Bone marrow (tissue), 2 donors: ENCODE data around the gene ZSCAN5A.
"Not testable (repeated sequence)": the region's sequence is repeated elsewhere in the genome, so short reads cannot be mapped to it uniquely, and the experiment has no call there.

Experiments used
- DNase-seq, 2 donors: peaks; one replicate each; lab custom pipeline; 2025; lab: John Stamatoyannopoulos, UW

The ZSCAN5A gene

DNA sequence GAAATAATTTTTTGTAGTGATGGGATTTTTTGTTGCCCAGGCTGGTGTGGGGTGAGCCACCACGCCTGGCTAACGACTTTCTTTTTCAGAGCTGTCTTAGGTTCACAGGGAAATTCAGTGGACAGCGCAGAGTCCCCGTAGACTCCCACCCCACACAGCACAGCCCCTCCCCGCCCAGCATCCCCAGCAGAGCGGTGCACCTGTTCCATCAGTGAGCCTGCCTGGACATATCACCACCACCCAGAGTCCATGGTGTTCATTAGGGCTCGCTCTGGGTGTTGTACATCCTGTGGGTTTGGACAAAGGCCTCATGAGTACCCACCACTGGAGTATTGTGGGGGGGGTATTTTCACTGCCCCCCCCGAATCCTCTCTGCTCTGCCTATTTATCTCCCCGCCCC lies 104.6 kb downstream of the ZSCAN5A start:
- DNase-seq = not testable (repeated sequence)

DNA sequence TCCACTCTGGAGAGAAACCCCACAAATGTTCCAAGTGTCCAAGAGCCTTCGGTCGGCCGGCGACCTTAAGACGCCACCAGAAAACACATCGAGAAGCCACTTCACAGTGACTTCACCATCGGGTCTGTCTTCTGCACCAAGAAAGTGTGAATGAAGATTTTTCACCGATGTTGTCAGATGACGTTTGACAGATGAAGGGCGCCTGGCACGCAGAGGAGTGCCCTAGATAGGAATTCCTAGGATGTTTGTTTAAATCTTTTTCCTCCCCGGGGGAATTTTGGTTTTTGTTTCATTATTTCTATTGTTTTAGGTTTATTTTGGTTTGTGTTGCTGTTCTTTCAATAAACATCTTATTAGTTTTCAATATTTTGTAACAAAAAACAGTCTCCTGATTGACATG lies 105.5 kb downstream of the ZSCAN5A start:
- DNase-seq = no peak

- DNase-seq = not testable (repeated sequence)
Observed at GRCh38 chr19:56207581-56207980, 107.1 kb downstream of the ZSCAN5A start.

DNA sequence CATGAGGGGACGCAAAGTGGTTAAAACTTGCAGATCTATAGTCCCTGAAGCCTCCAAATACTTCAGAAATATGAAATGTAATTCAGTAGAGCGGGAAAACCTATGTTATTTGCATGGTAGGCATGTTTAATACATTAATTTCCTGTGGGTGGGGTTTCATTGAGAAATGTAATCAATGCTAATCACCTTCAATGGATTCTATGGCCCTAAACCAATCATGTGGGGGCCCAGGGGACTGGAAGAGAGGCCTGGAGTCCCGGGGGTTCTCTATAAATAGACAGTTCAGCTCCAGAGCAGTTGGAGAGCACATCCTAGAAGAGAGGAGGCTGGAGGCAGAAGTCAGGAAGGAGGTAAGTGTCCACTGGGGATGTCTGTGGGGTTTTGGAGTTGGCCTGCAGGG lies 112.7 kb downstream of the ZSCAN5A start, which contains the start of gene ZSCAN5C:
Gene ZSCAN5C, plus strand, starts transcription at position 301 of the 400 bp plus-strand sequence. CDS start 3,641 bp downstream, outside the sequence.
- no peak for DNase-seq

- no peak for DNase-seq
Observed at GRCh38 chr19:56199687-56200086, 115.0 kb downstream of the ZSCAN5A start.

DNA sequence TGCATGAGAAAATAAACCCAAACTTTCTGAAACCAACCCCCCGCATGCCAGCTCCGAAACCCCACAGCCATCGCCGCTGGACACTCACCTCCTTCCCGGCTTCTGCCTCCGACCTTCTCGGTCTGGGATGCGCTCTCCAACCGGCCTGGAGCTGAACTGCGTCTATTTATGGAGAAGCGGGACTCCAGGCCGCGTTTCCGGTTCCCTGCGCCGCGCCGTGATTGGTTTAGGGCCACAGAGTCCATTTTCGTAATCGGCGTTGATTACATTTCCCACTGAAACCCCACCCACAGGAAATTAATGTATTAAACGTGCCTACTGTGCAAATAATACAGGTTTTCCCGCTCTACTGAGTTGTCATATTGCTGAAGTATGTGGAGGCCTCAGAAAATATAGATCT lies 117.0 kb downstream of the ZSCAN5A start, which contains the start of gene ZSCAN5B:
Gene ZSCAN5B, minus strand, starts transcription at position 138 of the 400 bp plus-strand sequence. CDS start 4,731 bp downstream, outside the sequence.
- DNase-seq = not testable (repeated sequence)

DNA sequence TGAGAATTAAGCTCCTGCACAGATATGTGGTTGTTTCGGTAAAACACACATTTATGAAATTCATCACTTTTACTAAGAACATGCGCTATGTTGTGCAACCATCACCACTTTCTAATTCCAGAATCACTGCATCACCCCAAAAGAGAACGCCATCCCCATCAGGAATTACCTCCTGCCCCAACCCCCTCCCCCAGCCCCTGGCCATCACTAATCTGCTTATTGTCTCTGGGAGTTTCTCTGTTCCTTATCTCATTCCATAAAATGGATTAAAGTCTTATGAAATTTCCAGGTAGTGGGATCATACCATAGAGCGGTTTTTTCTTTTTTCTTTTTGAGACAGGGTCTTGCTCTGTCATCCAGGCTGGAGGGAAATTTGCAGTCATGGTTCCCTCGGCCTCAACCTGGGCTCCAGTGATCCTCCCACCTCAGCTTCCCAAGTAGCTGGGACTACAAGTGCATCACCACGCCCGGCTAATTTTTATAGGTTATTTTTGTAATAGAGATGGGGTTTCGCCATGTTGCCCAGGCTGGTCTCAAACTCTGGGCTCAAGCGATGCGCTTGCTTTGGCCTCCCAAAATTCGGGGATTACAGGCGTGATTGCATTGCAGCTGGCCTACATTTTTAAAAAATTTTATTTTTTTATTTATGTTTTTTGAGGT lies 120.5 kb downstream of the ZSCAN5A start:
- no peak for DNase-seq

- DNase-seq = no peak
Observed at GRCh38 chr19:56191711-56192110, 122.9 kb downstream of the ZSCAN5A start.

DNA sequence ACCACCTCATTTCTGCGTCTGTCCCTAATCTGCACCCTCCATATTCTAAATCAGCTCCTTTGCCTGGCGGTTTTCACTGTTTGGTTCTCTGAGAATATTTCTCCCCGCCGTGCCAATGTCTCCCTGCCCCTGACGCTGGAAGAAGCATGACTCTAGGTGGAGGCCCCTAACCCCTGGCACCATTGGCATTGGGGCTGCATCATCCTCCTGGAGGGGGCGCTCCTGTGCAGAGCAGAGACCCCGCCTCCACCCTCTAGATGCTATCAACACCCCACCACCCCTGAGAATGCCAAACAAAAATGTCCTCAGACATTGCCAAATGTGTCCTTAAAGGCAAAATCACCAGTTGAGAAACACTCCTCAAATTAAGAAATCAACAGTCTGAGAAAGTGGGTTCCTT lies 123.5 kb downstream of the ZSCAN5A start:
- DNase-seq = no peak

- no peak for DNase-seq
Observed at GRCh38 chr19:56189785-56190184, 124.9 kb downstream of the ZSCAN5A start.

- no peak for DNase-seq
Observed at GRCh38 chr19:56177564-56178243, 136.9 kb downstream of the ZSCAN5A start.

DNA sequence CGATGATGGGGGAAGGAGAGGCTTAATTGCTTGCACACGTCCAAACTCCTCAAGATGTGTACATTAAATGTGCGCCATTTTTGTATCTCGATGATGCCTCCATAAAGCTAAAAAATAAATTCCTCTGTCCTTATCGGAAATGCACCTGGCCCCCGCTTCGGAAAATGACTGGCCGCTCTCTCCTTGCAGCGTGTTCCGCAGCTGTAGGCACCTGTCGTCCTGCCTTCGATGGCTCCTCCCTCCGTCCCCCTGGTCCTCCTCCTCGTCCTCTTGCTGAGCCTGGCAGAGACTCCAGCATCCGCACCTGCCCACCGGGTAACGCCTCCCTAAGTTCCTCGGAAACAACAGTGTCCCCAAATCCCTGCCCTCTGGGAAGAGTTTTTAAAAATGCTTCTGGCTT lies 137.8 kb downstream of the ZSCAN5A start:
- DNase-seq = no peak

DNA sequence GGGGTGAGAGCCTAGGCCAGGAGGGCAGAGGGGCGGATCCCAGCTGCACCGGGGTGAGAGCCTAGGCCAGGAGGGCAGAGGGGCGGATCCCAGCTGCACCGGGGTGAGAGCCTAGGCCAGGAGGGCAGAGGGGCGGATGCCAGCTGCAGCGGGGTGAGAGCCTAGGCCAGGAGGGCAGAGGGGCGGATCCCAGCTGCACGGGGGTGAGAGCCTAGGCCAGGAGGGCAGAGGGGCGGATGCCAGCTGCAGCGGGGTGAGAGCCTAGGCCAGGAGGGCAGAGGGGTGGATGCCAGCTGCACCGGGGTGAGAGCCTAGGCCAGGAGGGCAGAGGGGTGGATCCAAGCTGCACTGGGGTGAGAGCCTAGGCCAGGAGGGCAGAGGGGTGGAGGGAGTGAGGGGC lies 138.3 kb downstream of the ZSCAN5A start:
- DNase-seq = not testable (repeated sequence)

DNA sequence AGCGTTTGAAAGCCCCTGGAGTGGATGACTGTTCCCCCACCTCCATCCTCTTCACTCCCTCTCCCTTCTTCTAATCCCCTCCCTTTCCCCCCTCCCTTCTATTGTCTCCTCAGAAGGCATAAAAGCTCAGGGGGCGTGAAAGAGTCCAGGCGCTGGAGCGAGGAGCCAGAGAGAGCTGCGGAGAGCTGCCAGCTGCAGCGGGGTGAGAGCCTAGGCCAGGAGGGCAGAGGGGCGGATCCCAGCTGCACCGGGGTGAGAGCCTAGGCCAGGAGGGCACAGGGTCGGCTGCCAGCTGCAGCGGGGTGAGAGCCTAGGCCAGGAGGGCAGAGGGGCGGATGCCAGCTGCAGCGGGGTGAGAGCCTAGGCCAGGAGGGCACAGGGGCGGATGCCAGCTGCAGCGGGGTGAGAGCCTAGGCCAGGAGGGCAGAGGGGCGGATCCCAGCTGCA lies 138.8 kb downstream of the ZSCAN5A start, which contains the start of gene GALP:
Gene GALP, plus strand, starts transcription at position 148 of the 447 bp plus-strand sequence. CDS start 1,101 bp downstream, outside the sequence.
- not testable (repeated sequence) for DNase-seq

DNA sequence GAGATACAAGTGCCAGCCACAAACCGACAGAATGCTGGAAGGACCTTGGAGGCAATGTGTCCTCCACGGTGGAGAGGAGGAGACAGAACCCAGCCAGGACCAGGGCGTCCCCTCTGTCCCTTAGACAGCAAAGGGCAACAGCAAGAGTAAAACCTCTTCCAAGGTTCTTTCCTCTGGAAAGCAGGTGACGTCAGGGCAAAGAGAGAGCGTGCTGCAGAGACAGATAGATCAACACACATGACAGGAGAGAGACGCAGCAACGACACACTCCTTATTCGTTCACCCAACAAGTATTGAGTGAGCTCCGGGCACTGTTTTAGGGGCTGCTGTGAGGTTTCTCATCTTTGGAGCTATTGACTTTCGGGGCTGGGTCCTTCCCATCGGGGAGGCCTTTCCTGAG lies 140.1 kb downstream of the ZSCAN5A start:
- no peak for DNase-seq

DNA sequence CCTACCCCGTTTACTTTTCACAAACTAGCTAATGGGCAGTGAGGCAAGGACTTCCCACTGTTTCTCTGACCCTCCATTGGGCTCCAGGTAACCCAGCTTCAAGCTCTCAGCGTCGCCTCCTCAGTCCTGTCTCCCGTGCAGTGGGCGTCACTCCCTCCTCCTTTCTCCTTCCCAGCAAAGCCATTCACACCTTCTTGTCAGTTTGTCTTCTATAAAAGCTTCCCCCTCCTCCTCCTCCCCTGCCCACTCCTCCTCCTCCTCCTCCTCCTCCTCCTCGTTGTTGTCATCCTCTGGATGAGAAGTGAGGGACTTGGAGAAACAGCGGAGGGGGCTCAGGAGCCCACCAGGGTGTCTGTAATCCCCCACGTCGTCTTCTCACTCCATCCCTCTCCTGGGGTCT lies 140.6 kb downstream of the ZSCAN5A start:
- DNase-seq = no peak
